HEK293 (cell line): ENCODE measurements around the gene CD44.

Experiments
- CTCF ChIA-PET: fragments of 350-600 bp; formaldehyde crosslinking; extraction: SDS; loops from one replicate; lab custom pipeline; 2021; ENCODE audit warnings: antibody characterized with exemption; lab: Yijun Ruan, JAX
- POLR2A ChIA-PET: fragments of 300-600 bp; formaldehyde crosslinking; extraction: SDS; loops from one replicate; lab custom pipeline; 2020; ENCODE audit warnings: antibody characterized with exemption, inconsistent platforms; lab: Yijun Ruan, JAX
- H3K27ac ChIP-seq: fragments of 200-500 bp; sonication (Bioruptor generic); 2 replicates; pipeline ENCODE4 v1.5.1; 2014; ENCODE audit warnings: low read depth, low read length, control low read depth, inconsistent platforms; ENCODE audit errors: extremely low read depth
- H3K36me3 ChIP-seq, 2 experiments: fragments of 200-500 bp in 1 of 2; sonication (Bioruptor generic) in 1 of 2; 1 replicate in 1 of 2; 2 replicates in 1 of 2; pipeline ENCODE4 v1.5.1; 2014 to 2017; ENCODE audit warnings: inconsistent platforms in 2 of 2, low read length in 2 of 2; ENCODE audit not compliant: control insufficient read depth in 2 of 2, insufficient read depth in 1 of 2
- H3K4me1 ChIP-seq: fragments of 200-500 bp; sonication (Bioruptor generic); 2 replicates; pipeline ENCODE4 v1.5.1; 2014; ENCODE audit warnings: mild to moderate bottlenecking, low read length, inconsistent platforms; ENCODE audit not compliant: control insufficient read depth, insufficient read depth
- H3K4me3 ChIP-seq: 2 replicates; pipeline ENCODE4 v1.5.1; 2011; ENCODE audit warnings: low read depth, mild to moderate bottlenecking, control low read depth, low read length, moderate library complexity
- H3K9me3 ChIP-seq: fragments of 200-500 bp; sonication (Bioruptor generic); 2 replicates; pipeline ENCODE4 v1.5.1; 2014; ENCODE audit warnings: low read depth, low read length, inconsistent platforms; ENCODE audit not compliant: control insufficient read depth, insufficient read depth
- FEZF1 ChIP-seq: fragments of 450-650 bp; formaldehyde crosslinking; IDR thresholded peaks from 2 replicates; pipeline ENCODE4 v1.5.1; 2016; ENCODE audit warnings: missing biosample characterization, missing genetic modification characterization
- REPIN1 ChIP-seq: fragments of 450-650 bp; formaldehyde crosslinking; IDR thresholded peaks from 2 replicates; pipeline ENCODE4 v1.5.1; 2017; ENCODE audit warnings: missing biosample characterization, missing genetic modification characterization, low read depth
- TSHZ1 ChIP-seq: fragments of 450-650 bp; formaldehyde crosslinking; IDR thresholded peaks from 2 replicates; pipeline ENCODE4 v1.5.1; 2016; ENCODE audit warnings: missing biosample characterization, missing genetic modification characterization, borderline replicate concordance
- ZBTB1 ChIP-seq: fragments of 450-650 bp; formaldehyde crosslinking; IDR thresholded peaks from 2 replicates; pipeline ENCODE4 v1.5.1; 2016; ENCODE audit warnings: missing biosample characterization, missing genetic modification characterization
- ZBTB11 ChIP-seq: fragments of 450-650 bp; formaldehyde crosslinking; conservative IDR thresholded peaks from 2 replicates; pipeline ENCODE4 v1.5.1; 2016; ENCODE audit warnings: low read depth, missing biosample characterization, missing genetic modification characterization
- ZFP69B ChIP-seq: fragments of 450-650 bp; formaldehyde crosslinking; IDR thresholded peaks from 2 replicates; pipeline ENCODE4 v1.5.1; 2016; ENCODE audit warnings: missing biosample characterization, missing genetic modification characterization
- ZNF146 ChIP-seq: fragments of 450-650 bp; formaldehyde crosslinking; IDR thresholded peaks from 2 replicates; pipeline ENCODE4 v1.5.1; 2016; ENCODE audit warnings: missing biosample characterization, missing genetic modification characterization
- ZNF16 ChIP-seq: fragments of 450-650 bp; formaldehyde crosslinking; IDR thresholded peaks from 2 replicates; pipeline ENCODE4 v1.5.1; 2016; ENCODE audit warnings: low read depth, missing biosample characterization, missing genetic modification characterization
- ZNF175 ChIP-seq: fragments of 450-650 bp; formaldehyde crosslinking; IDR thresholded peaks from 2 replicates; pipeline ENCODE4 v1.5.1; 2016; ENCODE audit warnings: missing biosample characterization, missing genetic modification characterization
- ZNF248 ChIP-seq: fragments of 450-650 bp; formaldehyde crosslinking; IDR thresholded peaks from 2 replicates; pipeline ENCODE4 v1.5.1; 2017; ENCODE audit warnings: missing biosample characterization, missing genetic modification characterization
- ZNF292 ChIP-seq: fragments of 450-650 bp; formaldehyde crosslinking; IDR thresholded peaks from 2 replicates; pipeline ENCODE4 v1.5.1; 2016; ENCODE audit warnings: low read depth, missing biosample characterization, missing genetic modification characterization, borderline replicate concordance
- ZNF335 ChIP-seq: fragments of 450-650 bp; formaldehyde crosslinking; conservative IDR thresholded peaks from 2 replicates; pipeline ENCODE4 v1.5.1; 2016; ENCODE audit warnings: missing biosample characterization, missing genetic modification characterization
- ZNF354C ChIP-seq: fragments of 450-650 bp; formaldehyde crosslinking; IDR thresholded peaks from 2 replicates; pipeline ENCODE4 v1.5.1; 2016; ENCODE audit warnings: missing biosample characterization, missing genetic modification characterization, low read depth, borderline replicate concordance
- ZNF366 ChIP-seq: fragments of 450-650 bp; formaldehyde crosslinking; conservative IDR thresholded peaks from 2 replicates; pipeline ENCODE4 v1.5.1; 2016; ENCODE audit warnings: missing biosample characterization, missing genetic modification characterization
- ZNF488 ChIP-seq: fragments of 450-650 bp; formaldehyde crosslinking; IDR thresholded peaks from 2 replicates; pipeline ENCODE4 v1.5.1; 2016; ENCODE audit warnings: missing biosample characterization, missing genetic modification characterization
- ZNF580 ChIP-seq: fragments of 450-650 bp; formaldehyde crosslinking; IDR thresholded peaks from 2 replicates; pipeline ENCODE4 v1.5.1; 2016; ENCODE audit warnings: missing biosample characterization, missing genetic modification characterization
- ZNF645 ChIP-seq: fragments of 450-650 bp; formaldehyde crosslinking; IDR thresholded peaks from 2 replicates; pipeline ENCODE4; 2016; ENCODE audit warnings: missing biosample characterization, missing genetic modification characterization
- ZNF692 ChIP-seq: fragments of 450-650 bp; formaldehyde crosslinking; IDR thresholded peaks from 2 replicates; pipeline ENCODE4 v1.5.1; 2016; ENCODE audit warnings: missing biosample characterization, missing genetic modification characterization
- ZNF704 ChIP-seq: fragments of 450-650 bp; formaldehyde crosslinking; IDR thresholded peaks from 2 replicates; pipeline ENCODE4 v1.5.1; 2016; ENCODE audit warnings: missing biosample characterization, missing genetic modification characterization
- ZNF707 ChIP-seq: fragments of 450-650 bp; formaldehyde crosslinking; IDR thresholded peaks from 2 replicates; pipeline ENCODE4 v1.5.1; 2016; ENCODE audit warnings: missing biosample characterization, missing genetic modification characterization
- ZSCAN23 ChIP-seq: fragments of 450-650 bp; formaldehyde crosslinking; IDR thresholded peaks from 2 replicates; pipeline ENCODE4 v1.5.1; 2016; ENCODE audit warnings: missing biosample characterization, missing genetic modification characterization

The CD44 gene

GRCh38 chr11:35173011-35173511 is 34.1 kb downstream of the CD44 start (continued):
- TF ChIP-seq TSHZ1 (tag by site-specific recombination) (no peak), ZSCAN23 (tag by site-specific recombination) (no peak), ZBTB11 (tag by site-specific recombination) (no peak), ZNF146 (no peak), REPIN1 (tag by site-specific recombination) (no peak), ZNF292 (tag by site-specific recombination) (no peak)

GRCh38 chr11:35173616-35174566 is 34.9 kb downstream of the CD44 start:
- H3K4me1 ChIP-seq = no peaks in the 10 kb centered on the region
- no peaks in the 10 kb centered on the region for H3K36me3 ChIP-seq
- no peak overlapping the region for H3K4me3 ChIP-seq
- H3K9me3 ChIP-seq = no peaks in the 10 kb centered on the region
- ChIA-PET CTCF (no interaction called here), POLR2A (no interaction called here)
- no peak overlapping the region for H3K27ac ChIP-seq
- no peak for TF ChIP-seq ZNF707 (tag by site-specific recombination)
- TF ChIP-seq ZFP69B = no peak
- no peak for TF ChIP-seq ZNF335 (tag by site-specific recombination)
- TF ChIP-seq ZNF354C (tag by site-specific recombination) = no peak
- TF ChIP-seq ZNF704 (tag by site-specific recombination) = no peak
- TF ChIP-seq ZNF692 (tag by site-specific recombination) = no peak
- no peak for TF ChIP-seq ZNF175 (tag by site-specific recombination)
- TF ChIP-seq FEZF1 (tag by site-specific recombination) = no peak
- no peak for TF ChIP-seq ZBTB1 (tag by site-specific recombination)
- TF ChIP-seq ZNF645 = no peak
- no peak for TF ChIP-seq ZNF366
- no peak for TF ChIP-seq ZNF580
- TF ChIP-seq ZNF248 = no peak
- TF ChIP-seq ZNF488 = no peak
- no peak for TF ChIP-seq ZNF16
